Retinal pigment epithelial cell (primary cell): ENCODE results near the gene SEBOX.

Experiments
- DNase-seq: peaks from one replicate; pipeline ENCODE4 v3.0.0-alpha.2; 2010; ENCODE audit warnings: low read depth
- H3K4me3 ChIP-seq: 2 replicates; pipeline ENCODE4 v1.5.1; 2011; ENCODE audit warnings: mild to moderate bottlenecking, low read length, control low read depth, moderate library complexity
- CTCF ChIP-seq: conservative IDR thresholded peaks from 2 replicates; pipeline ENCODE4 v1.5.1; 2011; ENCODE audit warnings: low read depth, low read length, control low read depth, inconsistent platforms

Gene SEBOX

GRCh38 chr17:28364665-28365363 is at the start of gene SEBOX:
Gene SEBOX, minus strand, starts transcription at chr17:28365199. Its CDS starts 48 bp downstream, at chr17:28365151.
- no peak for DNase-seq
- no peak for TF ChIP-seq CTCF
- H3K4me3 ChIP-seq, result no peak within 1 kb of the TSS

- no peak for TF ChIP-seq CTCF
- no peak overlapping the region for H3K4me3 ChIP-seq
- no peak for DNase-seq
Measured at GRCh38 chr17:28413804-28414203, 48.8 kb upstream of the SEBOX start.

GRCh38 chr17:28412099-28412498 is 47.1 kb upstream of the SEBOX start:
- no peak for DNase-seq
- TF ChIP-seq CTCF, result no peak
- no peak overlapping the region for H3K4me3 ChIP-seq

- H3K4me3 ChIP-seq, result no peak overlapping the region
- no peak for DNase-seq
- no peak for TF ChIP-seq CTCF
Measured at GRCh38 chr17:28407974-28408306, 42.9 kb upstream of the SEBOX start.

- DNase-seq, result no peak
- no peak overlapping the region for H3K4me3 ChIP-seq
- peak; percentile 30 for TF ChIP-seq CTCF
Measured at GRCh38 chr17:28407130-28407973, 42.4 kb upstream of the SEBOX start.

GRCh38 chr17:28406473-28406814 is 41.4 kb upstream of the SEBOX start:
- DNase-seq, result no peak
- H3K4me3 ChIP-seq, result peak overlapping the region; percentile 60
- TF ChIP-seq CTCF, result no peak
